Right atrium auricular region (tissue), 2 donors: Measurements from ENCODE around the gene EID1. TPM values are rescaled to one million over a fixed set of nuclear protein-coding genes. Genes with fewer than 3 reads are reported as not detected.
A peak's percentile ranks its signal among the peaks of the same experiment; 100 is the strongest.

Experiments
- DNase-seq: peaks from one replicate; pipeline ENCODE4 v3.0.0-alpha.2; 2019; ENCODE audit warnings: low spot score
- H3K27ac ChIP-seq, 2 donors: fragments of 200-600 bp; sonication (generic); 1 replicate in 1 of 2; 2 replicates in 1 of 2; pipeline ENCODE4 v1.5.1; 2016 to 2019
- H3K27me3 ChIP-seq, 2 donors: fragments of 200-600 bp; sonication (generic); one replicate each; pipeline versions ENCODE4 v1.5.1 to v1.6.0; 2017 to 2019
- H3K36me3 ChIP-seq: fragments of 200-600 bp; sonication (generic); one replicate; pipeline ENCODE4 v1.5.1; 2016
- H3K4me1 ChIP-seq, 2 donors: fragments of 200-600 bp; sonication (generic); one replicate each; pipeline versions ENCODE4 v1.5.1 to v1.6.0; 2017 to 2019
- H3K4me3 ChIP-seq, 2 donors: fragments of 200-600 bp; sonication (generic); 1 replicate in 1 of 2; 2 replicates in 1 of 2; pipeline ENCODE4 v1.5.1; 2017 to 2019; ENCODE audit warnings: mild to moderate bottlenecking in 1 of 2, moderate library complexity in 1 of 2
- H3K9me3 ChIP-seq, 2 donors: fragments of 200-600 bp; sonication (generic); one replicate each; pipeline ENCODE4 v1.5.1; 2019
- CTCF ChIP-seq, 2 donors: fragments of 200-600 bp; sonication (generic); IDR thresholded peaks; one replicate each; pipeline ENCODE4 v1.5.1; 2019; ENCODE audit warnings: antibody characterized with exemption in 2 of 2
- total RNA-seq, 2 donors: library from RNA; depleted of rRNA; stranded (reverse); fragments of >200 nt; gene quantifications; one replicate each; pipeline ENCODE4 v1.1.0, GENCODE V29; 2016

Gene EID1
- total RNA-seq, 2 donors from 2014 or later = 369 to 524 TPM

GRCh38 chr15:48891232-48891765, 13.4 kb downstream of the EID1 start:
- no peaks in the 10 kb centered on the region for H3K4me1 ChIP-seq
- no peak for TF ChIP-seq CTCF (IDR thresholded peaks at IDR 0.05)
- H3K36me3 ChIP-seq = no peaks in the 10 kb centered on the region
- H3K27me3 ChIP-seq = no peaks in the 10 kb centered on the region
- no peak overlapping the region for H3K27ac ChIP-seq
- no peak for DNase-seq
- no peak overlapping the region for H3K4me3 ChIP-seq
- no peaks in the 10 kb centered on the region for H3K9me3 ChIP-seq

DNA sequence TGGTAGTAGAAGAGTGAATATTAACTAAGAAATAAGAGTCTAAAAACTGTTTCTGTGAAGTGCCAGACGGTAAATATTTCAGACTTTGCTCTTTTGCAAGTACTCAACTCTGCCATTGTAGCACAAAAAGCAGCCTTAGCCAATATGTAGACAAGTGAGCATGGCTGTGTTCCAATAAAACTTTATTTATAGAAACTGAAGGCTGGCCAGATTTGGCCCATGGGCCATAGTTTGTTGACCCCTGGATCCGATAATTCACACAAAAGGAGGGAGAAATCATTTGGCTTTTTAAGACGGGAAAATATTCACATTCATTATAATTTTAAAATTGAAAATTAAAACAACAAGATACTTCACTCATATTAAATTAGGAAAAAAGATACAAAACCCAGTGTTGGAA, 15.4 kb downstream of the EID1 start:
- DNase-seq = no peak
- no peaks in the 10 kb centered on the region for H3K36me3 ChIP-seq
- no peak for TF ChIP-seq CTCF (IDR thresholded peaks at IDR 0.05)
- H3K9me3 ChIP-seq = no peaks in the 10 kb centered on the region
- no peaks in the 10 kb centered on the region for H3K4me1 ChIP-seq
- no peaks in the 10 kb centered on the region for H3K27me3 ChIP-seq
- H3K4me3 ChIP-seq = no peak overlapping the region
- H3K27ac ChIP-seq = no peak overlapping the region

DNA sequence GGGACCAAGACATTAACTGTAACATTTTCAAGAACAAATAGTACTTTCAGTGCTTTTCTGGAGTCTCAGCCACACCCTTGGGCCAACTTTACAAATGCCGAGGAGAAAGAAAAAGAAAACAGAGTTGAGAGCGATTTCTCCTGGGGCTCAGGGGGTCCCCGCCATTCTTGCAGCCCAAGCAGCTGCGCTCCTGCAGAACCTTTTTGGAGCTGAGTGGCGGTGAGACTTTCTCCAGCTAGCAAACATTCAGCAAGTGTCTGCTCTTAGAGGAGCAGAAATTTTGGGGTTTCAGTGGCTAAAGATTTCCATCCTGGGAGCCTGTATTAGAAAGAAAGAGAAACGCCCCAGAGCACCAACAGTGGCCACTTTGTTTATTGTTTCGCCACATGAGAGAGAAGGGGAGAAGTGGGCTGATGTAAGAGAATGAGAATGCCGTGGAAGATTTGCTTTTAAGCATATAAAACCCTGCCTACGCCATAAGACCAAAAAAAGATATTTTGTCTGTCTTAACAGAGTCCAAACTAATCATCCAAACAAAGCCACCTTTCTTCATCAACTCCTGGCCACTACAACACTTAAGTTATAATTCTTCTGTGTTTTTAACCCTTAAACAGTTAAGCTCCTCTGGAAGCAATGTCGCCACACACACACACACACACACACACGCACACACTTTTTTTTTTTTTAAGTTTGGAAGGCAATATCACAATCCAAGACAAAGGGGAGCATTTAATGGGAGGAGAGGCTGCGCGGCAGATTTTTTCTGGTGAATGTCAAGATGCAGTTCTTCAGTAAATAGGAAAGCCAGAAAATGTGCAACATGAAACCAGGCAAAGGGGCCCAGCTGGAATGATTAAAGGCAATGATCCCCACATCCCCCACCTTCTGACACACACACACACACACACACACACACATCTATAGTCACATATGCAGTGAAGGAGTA, 19.2 kb downstream of the EID1 start:
- peak overlapping the region; percentile 7 to 29 for H3K4me3 ChIP-seq
- H3K9me3 ChIP-seq = no peaks in the 10 kb centered on the region
- no peaks in the 10 kb centered on the region for H3K27me3 ChIP-seq
- H3K36me3 ChIP-seq = no peaks in the 10 kb centered on the region
- no peak for TF ChIP-seq CTCF (IDR thresholded peaks at IDR 0.05)
- H3K4me1 ChIP-seq = no peaks in the 10 kb centered on the region
- peak overlapping the region; percentile 42 to 69 for H3K27ac ChIP-seq
- DNase-seq = no peak

GRCh38 chr15:48898032-48898431, 20.1 kb downstream of the EID1 start:
- Histone ChIP-seq H3K9me3 (no peaks in the 10 kb centered on the region), H3K27me3 (no peaks in the 10 kb centered on the region), H3K4me1 (no peaks in the 10 kb centered on the region), H3K36me3 (no peaks in the 10 kb centered on the region), H3K4me3 (no peak overlapping the region), H3K27ac (peak overlapping the region; percentile 42 to 69)
- no peak for TF ChIP-seq CTCF (IDR thresholded peaks at IDR 0.05)
- DNase-seq = no peak

GRCh38 chr15:48898446-48898845, 20.5 kb downstream of the EID1 start:
- Histone ChIP-seq H3K27ac (peak overlapping the region; percentile 42 to 69), H3K27me3 (no peaks in the 10 kb centered on the region), H3K36me3 (no peaks in the 10 kb centered on the region), H3K4me1 (no peaks in the 10 kb centered on the region), H3K4me3 (no peak overlapping the region), H3K9me3 (no peaks in the 10 kb centered on the region)
- no peak for DNase-seq
- TF ChIP-seq CTCF (IDR thresholded peaks at IDR 0.05) = no peak
